PC-3 (cell line): ENCODE data around the gene CDKN2B-AS1. TPM values are rescaled to one million over a fixed set of nuclear protein-coding genes. Genes with fewer than 3 reads are reported as not detected.

ENCODE experiments used
- ATAC-seq: fragments of 200-7000 bp; cut with Tn5 transposase; 2 replicates; pipeline ENCODE4 v1.9.1; 2020; ENCODE audit warnings: mild to moderate bottlenecking, moderate library complexity
- BruUV-seq: library from RNA; stranded (reverse); fragments of 400-500 nt; replicated peaks from 2 replicates; lab custom pipeline; 2021; lab: Mats Ljungman, UMichigan
- CTCF ChIA-PET: fragments of 300-600 bp; sonication (Branson Sonifier 250); formaldehyde crosslinking; loops from one replicate; lab custom pipeline; 2022; ENCODE audit warnings: antibody characterized with exemption; lab: Charles Lee
- POLR2A ChIA-PET: fragments of 300-600 bp; sonication (Branson Sonifier 250); formaldehyde crosslinking; loops from one replicate; lab custom pipeline; 2022; ENCODE audit warnings: antibody characterized with exemption; ENCODE audit not compliant: unreplicated experiment; lab: Charles Lee
- DNase-seq: peaks from one replicate; pipeline ENCODE4 v3.0.0-alpha.2; 2015
- H2AFZ ChIP-seq: fragments of 300-600 bp; sonication (generic); 2 replicates; pipeline ENCODE4 v1.6.0; 2016; ENCODE audit warnings: antibody characterized with exemption, low read length
- H3F3A ChIP-seq: fragments of 300-600 bp; sonication (generic); one replicate; pipeline ENCODE4 v1.6.0; 2017; ENCODE audit warnings: antibody characterized with exemption, low read length, control low read depth, mild to moderate bottlenecking; ENCODE audit not compliant: unreplicated experiment
- H3K27ac ChIP-seq: fragments of 300-600 bp; sonication (generic); 2 replicates; pipeline ENCODE4 v1.5.1; 2016; ENCODE audit warnings: mild to moderate bottlenecking, low read length
- H3K27me3 ChIP-seq: fragments of 300-600 bp; sonication (generic); 2 replicates; pipeline ENCODE4 v1.6.1; 2016; ENCODE audit warnings: low read length, mixed read lengths
- H3K36me3 ChIP-seq: fragments of 300-600 bp; sonication (generic); 2 replicates; pipeline ENCODE4 v1.6.1; 2016; ENCODE audit warnings: low read depth, mixed run types, low read length, mixed read lengths
- H3K4me1 ChIP-seq: fragments of 300-600 bp; sonication (generic); 2 replicates; pipeline ENCODE4 v1.5.1; 2016; ENCODE audit warnings: low read length; ENCODE audit not compliant: insufficient read depth
- H3K4me2 ChIP-seq: fragments of 300-600 bp; sonication (generic); 2 replicates; pipeline ENCODE4 v1.6.0; 2016; ENCODE audit warnings: low read length
- H3K4me3 ChIP-seq: fragments of 300-600 bp; sonication (generic); 2 replicates; pipeline ENCODE4 v1.5.1; 2016; ENCODE audit warnings: mild to moderate bottlenecking, low read length, mixed read lengths
- H3K79me2 ChIP-seq: fragments of 300-600 bp; sonication (generic); 2 replicates; pipeline ENCODE4 v1.6.1; 2017; ENCODE audit warnings: low read length, mixed read lengths
- H3K9ac ChIP-seq: fragments of 300-600 bp; sonication (generic); 2 replicates; pipeline ENCODE4 v1.6.0; 2016; ENCODE audit warnings: mild to moderate bottlenecking, low read length
- H3K9me2 ChIP-seq: fragments of 300-600 bp; sonication (generic); replicated peaks from 2 replicates; pipeline ENCODE4 v1.6.1; 2016; ENCODE audit warnings: mixed run types, low read length, mixed read lengths
- H3K9me3 ChIP-seq: fragments of 300-600 bp; sonication (generic); 2 replicates; pipeline ENCODE4 v1.6.1; 2016; ENCODE audit warnings: low read length, mixed read lengths
- H4K20me1 ChIP-seq: fragments of 300-600 bp; sonication (generic); 2 replicates; pipeline ENCODE4 v1.6.1; 2016; ENCODE audit warnings: low read length, mixed read lengths
- CTCF ChIP-seq: fragments of 300-600 bp; sonication (generic); conservative IDR thresholded peaks from 2 replicates; pipeline ENCODE4 v1.5.1; 2017; ENCODE audit warnings: antibody characterized with exemption, low read depth, mild to moderate bottlenecking, low read length
- EZH2 ChIP-seq: fragments of 300-600 bp; sonication (generic); IDR thresholded peaks from one replicate; pipeline ENCODE4 v1.6.1; 2017; ENCODE audit warnings: antibody characterized with exemption, mild to moderate bottlenecking, low read length; ENCODE audit not compliant: unreplicated experiment
- EZH2phosphoT487 ChIP-seq: fragments of 300-600 bp; sonication (generic); IDR thresholded peaks from 2 replicates; pipeline ENCODE4 v1.6.1; 2018; ENCODE audit warnings: mild to moderate bottlenecking, antibody characterized with exemption, low read length, borderline replicate concordance
- intact Hi-C: fragments of 100-400 bp; cut with micrococcal nuclease; formaldehyde crosslinking; loops from 2 replicates; pipeline ENCODE4 v1.9.0; 2023
- total RNA-seq: library from RNA; depleted of rRNA; stranded (reverse); fragments of >200 nt; gene quantifications from 2 replicates; pipeline ENCODE4 v1.2.3, GENCODE V29; 2014

Gene CDKN2B-AS1
- total RNA-seq, 1 experiment from 2014 or later, result 2.0 TPM

GRCh38 chr9:22103685-22104575 is 109.3 kb downstream of the CDKN2B-AS1 start:
- no peaks in the 10 kb centered on the region for H4K20me1 ChIP-seq
- intact Hi-C loops, result loop anchor here (2.0 to 5.0 kb wide), 2 partner anchors 52 to 135 kb away; no protein-coding TSS in a partner anchor
- ATAC-seq, result peak; percentile 29
- no peak overlapping the region for H2AFZ ChIP-seq
- POLR2A ChIA-PET, result interaction anchor here (0.6 to 1.0 kb wide), 5 partner anchors 11 to 140 kb away, joined by 3 to 26 read pairs (median 5); partner anchors contain the start of gene CDKN2B
- H3K4me3 ChIP-seq, result no peak overlapping the region
- peak overlapping the region; percentile 95 for H3K27ac ChIP-seq
- TSS peak; percentile 93 for BruUV-seq
- H3K4me1 ChIP-seq, result peaks cover 37% of the 10 kb centered on the region
- peak; percentile 57 for DNase-seq
- peak overlapping the region; percentile 40 for H3K4me2 ChIP-seq
- H3K9ac ChIP-seq, result peak overlapping the region; percentile 72
- H3K9me3 ChIP-seq, result no peaks in the 10 kb centered on the region
- no peaks in the 10 kb centered on the region for H3F3A ChIP-seq
- TF ChIP-seq CTCF, result no peak
- TF ChIP-seq EZH2, result no peak
- TF ChIP-seq EZH2phosphoT487, result no peak
- H3K27me3 ChIP-seq, result no peaks in the 10 kb centered on the region
- CTCF ChIA-PET, result interaction anchor here (0.7 kb wide), 1 partner anchor 135 kb away, joined by 4 read pairs; no protein-coding TSS in a partner anchor
- H3K9me2 ChIP-seq, result no peaks in the 10 kb centered on the region
- H3K79me2 ChIP-seq, result no peaks in the 10 kb centered on the region
- H3K36me3 ChIP-seq, result no peaks in the 10 kb centered on the region

- Histone ChIP-seq H3K36me3 (no peaks in the 10 kb centered on the region), H2AFZ (no peak overlapping the region), H3K4me1 (peaks cover 37% of the 10 kb centered on the region), H3K4me2 (no peak overlapping the region), H3K9me2 (no peaks in the 10 kb centered on the region), H3K27me3 (no peaks in the 10 kb centered on the region), H4K20me1 (no peaks in the 10 kb centered on the region), H3F3A (no peaks in the 10 kb centered on the region), H3K27ac (peak overlapping the region; percentile 95), H3K79me2 (no peaks in the 10 kb centered on the region), H3K9ac (no peak overlapping the region), H3K9me3 (no peaks in the 10 kb centered on the region), H3K4me3 (no peak overlapping the region)
- DNase-seq (no peak), ATAC-seq (no peak)
- no peak for TF ChIP-seq EZH2
- POLR2A ChIA-PET, result interaction anchor here (0.6 to 1.0 kb wide), 2 partner anchors 10 to 14 kb away, joined by 4 to 5 read pairs; no protein-coding TSS in a partner anchor
- CTCF ChIA-PET, result no interaction called here
- no TSS peak for BruUV-seq
- intact Hi-C loops, result no loop called here
Measured at GRCh38 chr9:22105005-22105722, 110.6 kb downstream of the CDKN2B-AS1 start.

DNA sequence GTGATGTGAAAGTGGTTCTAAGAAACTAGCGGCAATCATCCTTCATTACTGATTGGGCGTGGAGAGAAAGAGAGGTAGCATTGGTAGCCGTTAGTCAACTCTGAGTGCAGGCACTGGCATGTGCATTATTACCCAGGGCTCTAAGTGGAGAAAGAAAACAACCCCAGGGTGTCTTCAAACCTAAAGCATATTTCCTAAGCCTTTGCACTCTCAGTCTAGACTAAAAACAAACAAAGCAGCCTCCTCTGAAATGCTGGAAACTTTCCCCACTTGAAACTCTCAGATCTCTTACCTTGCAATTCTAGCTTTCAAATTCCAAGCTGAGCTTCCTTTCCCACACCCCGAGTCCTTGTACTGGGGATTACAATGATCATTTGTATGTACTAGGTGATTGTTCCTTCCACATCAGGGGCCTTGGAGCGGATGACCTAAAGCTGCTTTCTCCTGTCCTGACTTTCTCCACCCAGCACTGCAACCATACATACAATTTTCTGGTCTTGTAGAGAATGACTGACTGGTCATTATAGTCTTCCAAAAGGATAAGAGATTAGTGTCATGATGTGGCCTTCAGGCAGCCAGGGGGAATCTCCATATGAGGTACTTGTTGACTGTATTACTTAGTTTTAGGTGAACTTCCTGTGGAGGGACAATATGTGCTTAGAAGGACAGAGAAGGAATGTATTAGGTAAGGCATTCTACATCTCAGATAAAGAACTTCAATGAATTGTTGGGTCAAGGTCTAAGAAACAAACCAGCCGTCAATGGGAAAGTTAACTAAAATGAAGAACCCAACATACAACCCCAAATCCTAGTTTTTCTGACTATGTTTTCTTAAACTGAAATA is 112.8 kb downstream of the CDKN2B-AS1 start:
- POLR2A ChIA-PET, result no interaction called here
- TF ChIP-seq EZH2phosphoT487 (no peak), CTCF (no peak), EZH2 (no peak)

More for the DNA sequence above, 112.8 kb downstream of the CDKN2B-AS1 start:
- CTCF ChIA-PET, result no interaction called here
- Histone ChIP-seq H3K4me3 (no peak overlapping the region), H3K79me2 (no peaks in the 10 kb centered on the region), H3K9me3 (no peaks in the 10 kb centered on the region), H3K9ac (no peak overlapping the region), H3K4me1 (peaks cover 46% of the 10 kb centered on the region), H3F3A (no peaks in the 10 kb centered on the region), H4K20me1 (no peaks in the 10 kb centered on the region), H3K27me3 (no peaks in the 10 kb centered on the region), H2AFZ (no peak overlapping the region), H3K27ac (no peak overlapping the region), H3K36me3 (no peaks in the 10 kb centered on the region), H3K9me2 (no peaks in the 10 kb centered on the region), H3K4me2 (no peak overlapping the region)
- no TSS peak for BruUV-seq
- ATAC-seq (no peak), DNase-seq (no peak)
- intact Hi-C loops, result no loop called here
